H1 (cell line): ENCODE results near the gene MMP24. TPM values are rescaled to one million over a fixed set of nuclear protein-coding genes. Genes with fewer than 3 reads are reported as not detected.

Experiments used
- CTCF ChIA-PET: fragments of 300-600 bp; sonication (Branson Sonifier 250); formaldehyde crosslinking; loops from one replicate; lab custom pipeline; 2021; ENCODE audit not compliant: partially characterized antibody; lab: Charles Lee
- POLR2A ChIA-PET: fragments of 300-600 bp; sonication (Branson Sonifier 250); formaldehyde crosslinking; loops from one replicate; lab custom pipeline; 2021; ENCODE audit warnings: inconsistent platforms; ENCODE audit not compliant: partially characterized antibody; lab: Charles Lee
- DNase-seq, 2 experiments: peaks; one replicate each; pipeline versions ENCODE4 v3.0.0 to v3.0.0-alpha.2; 2010 to 2022; ENCODE audit warnings: low spot score in 2 of 2, low read depth in 1 of 2, mixed read lengths in 1 of 2
- FAIRE-seq: peaks from 2 replicates; lab custom pipeline; 2011; peaks lifted over from hg19 to GRCh38; lab: Jason Lieb, UNC
- H2AFZ ChIP-seq: 2 replicates; pipeline ENCODE4 v1.8.1; 2012; ENCODE audit warnings: low read length, inconsistent platforms
- H2AK5ac ChIP-seq: 2 replicates; pipeline ENCODE4 v1.6.1; 2013; ENCODE audit warnings: low read depth, low read length
- H2BK120ac ChIP-seq: replicated peaks from 2 replicates; pipeline ENCODE3; 2013; ENCODE audit warnings: low read depth, low read length, inconsistent platforms
- H2BK12ac ChIP-seq: 2 replicates; pipeline ENCODE4 v1.6.1; 2013; ENCODE audit warnings: low read depth, low read length
- H2BK15ac ChIP-seq: 2 replicates; pipeline ENCODE4 v1.6.1; 2013; ENCODE audit warnings: low read length
- H2BK20ac ChIP-seq: 2 replicates; pipeline ENCODE4 v1.6.1; 2013; ENCODE audit warnings: low read length
- H2BK5ac ChIP-seq: 2 replicates; pipeline ENCODE4 v1.6.1; 2013; ENCODE audit warnings: low read depth, low read length
- H3K14ac ChIP-seq: 2 replicates; pipeline ENCODE4 v1.6.1; 2013; ENCODE audit warnings: inconsistent platforms; ENCODE audit not compliant: insufficient read length
- H3K18ac ChIP-seq: 2 replicates; pipeline ENCODE4 v1.6.1; 2013; ENCODE audit warnings: low read length; ENCODE audit errors: extremely low read depth
- H3K23ac ChIP-seq: 2 replicates; pipeline ENCODE4 v1.6.1; 2013; ENCODE audit warnings: inconsistent platforms; ENCODE audit not compliant: insufficient read length
- H3K23me2 ChIP-seq: 2 replicates; pipeline ENCODE4 v1.6.1; 2013; ENCODE audit warnings: low read depth, low read length
- H3K27ac ChIP-seq: 2 replicates; pipeline ENCODE4 v1.6.1; 2011; ENCODE audit warnings: low read depth, low read length, inconsistent platforms
- H3K27me3 ChIP-seq, 4 experiments: replicated peaks in 1 of 4; 1 replicate in 1 of 4; 2 replicates in 3 of 4; pipeline versions ENCODE4 v1.6.1 to v1.8.1; 2011 to 2013; ENCODE audit warnings: low read length in 3 of 4, mild to moderate bottlenecking in 3 of 4, inconsistent platforms in 2 of 4, mixed read lengths in 2 of 4, moderate library complexity in 1 of 4; ENCODE audit not compliant: control insufficient read depth in 3 of 4, insufficient read depth in 3 of 4; ENCODE audit errors: extremely low read depth in 1 of 4
- H3K36me3 ChIP-seq, 4 experiments: 2 replicates each; pipeline versions ENCODE4 v1.6.1 to v1.8.1; 2011 to 2013; ENCODE audit warnings: mild to moderate bottlenecking in 4 of 4, low read length in 3 of 4, moderate library complexity in 2 of 4, control low read depth in 1 of 4, inconsistent platforms in 1 of 4; ENCODE audit not compliant: insufficient read depth in 4 of 4, control insufficient read depth in 2 of 4
- H3K4ac ChIP-seq: replicated peaks from 2 replicates; pipeline ENCODE3; 2013; ENCODE audit warnings: low read length, low read depth, mixed read lengths, inconsistent platforms; ENCODE audit not compliant: insufficient read length
- H3K4me1 ChIP-seq, 4 experiments: replicated peaks in 1 of 4; 1 replicate in 1 of 4; 2 replicates in 3 of 4; pipeline versions ENCODE4 v1.6.1 to v1.8.1; 2011 to 2013; ENCODE audit warnings: low read length in 3 of 4, inconsistent platforms in 2 of 4, mixed read lengths in 1 of 4; ENCODE audit not compliant: insufficient read depth in 4 of 4, control insufficient read depth in 3 of 4
- H3K4me2 ChIP-seq, 2 experiments: 2 replicates each; pipeline versions ENCODE4 v1.6.1 to v1.8.1; 2011 to 2013; ENCODE audit warnings: low read depth in 2 of 2, low read length in 2 of 2, control low read depth in 1 of 2, inconsistent platforms in 1 of 2, mild to moderate bottlenecking in 1 of 2; ENCODE audit not compliant: insufficient read depth in 1 of 2
- H3K4me3 ChIP-seq, 4 experiments: fragments of 200-600, 300-600 bp in 1 of 4; sonication (generic), shearing (Covaris generic), sonication (Bioruptor Twin) in 1 of 4; 2 replicates each; pipeline versions ENCODE4 v1.5.1 to v1.8.1; 2011 to 2016; ENCODE audit warnings: low read length in 4 of 4, low read depth in 3 of 4, control low read depth in 2 of 4, inconsistent platforms in 2 of 4, mild to moderate bottlenecking in 2 of 4, mixed read lengths in 1 of 4, moderate library complexity in 1 of 4; ENCODE audit not compliant: insufficient read depth in 2 of 4; ENCODE audit errors: extremely low read depth in 1 of 4
- H3K56ac ChIP-seq: replicated peaks from 2 replicates; pipeline ENCODE3; 2013; ENCODE audit warnings: low read depth, mild to moderate bottlenecking, mixed read lengths, low read length, inconsistent platforms; ENCODE audit not compliant: insufficient read length
- H3K79me1 ChIP-seq: 2 replicates; pipeline ENCODE4 v1.6.1; 2013; ENCODE audit warnings: low read depth, low read length, control low read depth
- H3K79me2 ChIP-seq, 2 experiments: 2 replicates each; pipeline versions ENCODE4 v1.6.1 to v1.8.1; 2012 to 2013; ENCODE audit warnings: low read length in 2 of 2, mild to moderate bottlenecking in 2 of 2, inconsistent platforms in 1 of 2; ENCODE audit not compliant: insufficient read depth in 2 of 2, control insufficient read depth in 1 of 2
- H3K9ac ChIP-seq, 4 experiments: replicated peaks in 1 of 4; 1 replicate in 1 of 4; 2 replicates in 3 of 4; pipeline versions ENCODE4 v1.6.1 to v1.8.1; 2011 to 2013; ENCODE audit warnings: low read depth in 3 of 4, low read length in 3 of 4, control low read depth in 2 of 4, mild to moderate bottlenecking in 2 of 4, moderate library complexity in 2 of 4, inconsistent platforms in 1 of 4; ENCODE audit errors: extremely low read depth in 1 of 4
- H3K9me3 ChIP-seq, 2 experiments: 2 replicates each; pipeline versions ENCODE4 v1.6.1 to v1.8.1; 2012 to 2013; ENCODE audit warnings: mild to moderate bottlenecking in 2 of 2, moderate library complexity in 2 of 2, control low read depth in 1 of 2, inconsistent platforms in 1 of 2, low read depth in 1 of 2, low read length in 1 of 2, mixed read lengths in 1 of 2; ENCODE audit not compliant: insufficient read depth in 2 of 2
- H4K20me1 ChIP-seq, 2 experiments: replicated peaks in 1 of 2; 2 replicates each; pipeline versions ENCODE3 to v1.8.1; 2011 to 2013; ENCODE audit warnings: inconsistent platforms in 2 of 2, low read length in 2 of 2, mild to moderate bottlenecking in 1 of 2; ENCODE audit not compliant: insufficient read depth in 2 of 2, control insufficient read depth in 1 of 2
- H4K5ac ChIP-seq: 2 replicates; pipeline ENCODE4 v1.6.1; 2013; ENCODE audit warnings: low read length, low read depth, mixed read lengths, inconsistent platforms; ENCODE audit not compliant: insufficient read length
- H4K8ac ChIP-seq: 2 replicates; pipeline ENCODE4 v1.8.0; 2013; ENCODE audit warnings: mild to moderate bottlenecking, moderate library complexity, low read length, inconsistent platforms; ENCODE audit not compliant: insufficient read depth; ENCODE audit errors: extremely low read depth
- H4K91ac ChIP-seq: replicated peaks from 2 replicates; pipeline ENCODE3; 2013; ENCODE audit warnings: low read length, mixed read lengths, inconsistent platforms; ENCODE audit not compliant: insufficient read length
- ASH2L ChIP-seq: fragments of 200-600, 300-600 bp; sonication (generic); IDR thresholded peaks from one replicate; pipeline ENCODE4 v1.7.1; 2017; ENCODE audit warnings: low read length
- BRCA1 ChIP-seq: IDR thresholded peaks from 2 replicates; pipeline ENCODE4 v1.6.1; 2012; ENCODE audit warnings: low read depth, low read length, improper control_type of control experiment
- CTBP2 ChIP-seq: IDR thresholded peaks from 2 replicates; pipeline ENCODE4 v1.7.0; 2011; ENCODE audit warnings: borderline replicate concordance, mild to moderate bottlenecking, moderate library complexity, mixed read lengths, low read length; ENCODE audit not compliant: insufficient read depth, insufficient read length
- E2F6 ChIP-seq: IDR thresholded peaks from 2 replicates; pipeline ENCODE4 v1.6.1; 2012; ENCODE audit warnings: inconsistent platforms
- GABPA ChIP-seq: IDR thresholded peaks from 2 replicates; pipeline ENCODE4 v1.6.1; 2011; ENCODE audit warnings: mild to moderate bottlenecking, low read length, moderate library complexity, borderline replicate concordance; ENCODE audit not compliant: insufficient read depth
- NRF1 ChIP-seq: IDR thresholded peaks from 2 replicates; pipeline ENCODE4 v1.6.1; 2011; ENCODE audit warnings: mild to moderate bottlenecking, low read depth, low read length, improper control_type of control experiment
- PHF8 ChIP-seq: fragments of 200-600 bp; sonication (generic); conservative IDR thresholded peaks from 2 replicates; pipeline ENCODE4 v1.7.1; 2012; ENCODE audit warnings: low read depth, mild to moderate bottlenecking, inconsistent platforms, low read length, moderate library complexity
- POLR2AphosphoS5 ChIP-seq: IDR thresholded peaks from 2 replicates; pipeline ENCODE4 v1.6.1; 2011; ENCODE audit warnings: low read depth, low read length
- RNF2 ChIP-seq: fragments of 200-900, 300-1000 bp; sonication (generic); IDR thresholded peaks from 2 replicates; pipeline ENCODE4 v1.7.1; 2016; ENCODE audit warnings: borderline replicate concordance, low read depth, mild to moderate bottlenecking, antibody characterized with exemption, low read length; ENCODE audit not compliant: poor library complexity, severe bottlenecking; ENCODE audit errors: missing control alignments
- SAP30 ChIP-seq: fragments of 300-600 bp; sonication (generic); IDR thresholded peaks from 2 replicates; pipeline ENCODE4 v1.7.1; 2012; ENCODE audit warnings: low read length, moderate library complexity, mild to moderate bottlenecking, inconsistent platforms; ENCODE audit not compliant: insufficient read depth, insufficient replicate concordance
- SRF ChIP-seq: IDR thresholded peaks from 2 replicates; pipeline ENCODE4 v1.6.1; 2011; ENCODE audit warnings: mild to moderate bottlenecking, low read depth, low read length, moderate library complexity
- TAF1 ChIP-seq: IDR thresholded peaks from 2 replicates; pipeline ENCODE4 v1.6.1; 2011; ENCODE audit warnings: mild to moderate bottlenecking, low read depth, low read length
- YY1 ChIP-seq: IDR thresholded peaks from 2 replicates; pipeline ENCODE4 v1.6.1; 2011; ENCODE audit warnings: low read depth, mild to moderate bottlenecking, low read length
- ZNF274 ChIP-seq: IDR thresholded peaks from 2 replicates; pipeline ENCODE4 v1.7.0; 2012; ENCODE audit warnings: low read length, borderline replicate concordance; ENCODE audit errors: extremely low read depth
- polyA plus RNA-seq, 7 experiments: library from polyadenylated mRNA; depleted of rRNA in 3 of 7; stranded (reverse) in 5 of 7; unstranded in 2 of 7; fragments of >200 nt in 5 of 7; fragments of 200-250 nt in 2 of 7; gene quantifications; 1 replicate in 5 of 7; 2 replicates in 1 of 7; 4 replicates in 1 of 7; pipeline versions ENCODE4 v1.2.1 to v1.2.3, GENCODE V29; 2011 to 2013; ENCODE audit warnings: missing spikeins in 2 of 7, mixed read lengths in 2 of 7
- total RNA-seq: library from RNA; stranded (reverse); fragmentation: NEBNext Ultra II Directional; extraction: Animal tissue kit (Norgen Biotek cat#: 25700); gene quantifications from 2 replicates; pipeline ENCODE4 v1.2.1, GENCODE V29; 2021

Gene MMP24
- total and polyA plus RNA-seq, 2 of the 8 experiments (the other 6 are each of a cell fraction or from before 2014, with no cell fraction given): 18.8 to 21.4 TPM

DNA sequence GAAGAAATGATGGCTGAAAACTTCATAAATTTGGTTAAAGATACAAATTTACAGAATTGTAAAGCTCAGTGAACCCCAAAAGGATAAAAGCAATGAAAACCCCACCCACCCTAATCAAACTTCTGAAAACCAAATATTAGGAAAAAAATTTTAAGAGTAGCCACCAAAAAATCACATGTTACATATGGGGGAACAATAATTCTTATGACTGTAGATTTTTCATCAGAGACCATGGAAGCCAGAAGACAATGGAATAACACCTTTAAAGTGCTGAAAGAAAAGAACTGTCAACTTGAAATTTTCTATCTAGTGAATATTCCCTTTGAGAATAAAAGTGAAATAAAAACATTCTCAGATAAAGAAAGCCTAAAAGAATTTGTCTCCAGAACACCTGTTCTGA, 30.2 kb upstream of the MMP24 start:
- CTCF ChIA-PET: interaction anchor here (1.0 to 3.4 kb wide), 2 partner anchors 13 to 100 kb away, joined by 3 to 22 read pairs; no protein-coding TSS in a partner anchor
- POLR2A ChIA-PET: no interaction called here
- peaks cover 8 to 18% of the 10 kb centered on the region in 2 experiments for H3K9me3 ChIP-seq
- TF ChIP-seq SRF (no peak), NRF1 (no peak), ASH2L (no peak), PHF8 (no peak), E2F6 (no peak), ZNF274 (no peak), YY1 (no peak), BRCA1 (no peak), GABPA (no peak), SAP30 (no peak), TAF1 (no peak), CTBP2 (no peak), RNF2 (no peak), POLR2AphosphoS5 (no peak)

More for the DNA sequence above, 30.2 kb upstream of the MMP24 start:
- H3K23ac ChIP-seq: no peak overlapping the region
- no peaks in the 10 kb centered on the region for H3K23me2 ChIP-seq
- no peak overlapping the region for H3K4me2 ChIP-seq
- H4K20me1 ChIP-seq: no peaks in the 10 kb centered on the region
- H3K27me3 ChIP-seq: peaks cover 0 to 2% (median 0%) of the 10 kb centered on the region in 4 experiments; a peak in 2 of 7 replicates
- H3K4me1 ChIP-seq: peaks cover 0 to 6% (median 0%) of the 10 kb centered on the region in 4 experiments; a peak in 3 of 7 replicates
- no peak overlapping the region for H2BK12ac ChIP-seq
- H2BK15ac ChIP-seq: no peak overlapping the region
- no peak overlapping the region for H3K27ac ChIP-seq
- no peak overlapping the region for H3K4ac ChIP-seq
- no peaks in the 10 kb centered on the region for H3K36me3 ChIP-seq
- H3K14ac ChIP-seq: no peak overlapping the region
- FAIRE-seq (no peak), DNase-seq (no peak)
- no peak overlapping the region for H3K56ac ChIP-seq
- no peaks in the 10 kb centered on the region for H3K79me2 ChIP-seq
- no peak overlapping the region for H3K4me3 ChIP-seq
- no peak overlapping the region for H4K5ac ChIP-seq
- H4K91ac ChIP-seq: no peak overlapping the region
- no peak overlapping the region for H2BK120ac ChIP-seq
- H4K8ac ChIP-seq: no peak overlapping the region
- H2BK5ac ChIP-seq: no peak overlapping the region
- H3K79me1 ChIP-seq: no peaks in the 10 kb centered on the region
- H2AK5ac ChIP-seq: no peak overlapping the region
- H2AFZ ChIP-seq: no peak overlapping the region
- no peak overlapping the region for H2BK20ac ChIP-seq
- no peak overlapping the region for H3K18ac ChIP-seq
- H3K9ac ChIP-seq: no peak overlapping the region
